OCI-LY3 (cell line): ENCODE results near the gene SH3GL1.

Source experiments
- H2AFZ ChIP-seq: fragments of 200-600, 300-600 bp; shearing (Covaris generic); 2 replicates; pipeline ENCODE4 v1.6.0; 2014; ENCODE audit warnings: antibody characterized with exemption, low read depth, low read length
- H3K27ac ChIP-seq: fragments of 200-600, 300-600 bp; sonication (generic); 2 replicates; pipeline ENCODE4 v1.5.1; 2014; ENCODE audit warnings: mild to moderate bottlenecking, low read length, moderate library complexity, mixed read lengths
- H3K27me3 ChIP-seq: fragments of 200-600, 300-600 bp; sonication (generic); 2 replicates; pipeline ENCODE4 v1.6.1; 2014; ENCODE audit warnings: low read depth, low read length, mixed read lengths
- H3K36me3 ChIP-seq: fragments of 200-600, 300-600 bp; sonication (generic); replicated peaks from 2 replicates; pipeline ENCODE3; 2014; ENCODE audit warnings: low read depth, low read length, mixed read lengths
- H3K4me1 ChIP-seq: fragments of 300-600, 200-600 bp; sonication (generic); 2 replicates; pipeline ENCODE4 v1.6.1; 2014; ENCODE audit warnings: low read length, mixed read lengths
- H3K4me2 ChIP-seq: fragments of 200-600, 300-600 bp; sonication (generic); 2 replicates; pipeline ENCODE4 v1.6.1; 2014; ENCODE audit warnings: low read length, mixed read lengths
- H3K4me3 ChIP-seq: fragments of 300-600, 200-600 bp; sonication (generic); 2 replicates; pipeline ENCODE4 v1.5.1; 2014; ENCODE audit warnings: antibody characterized with exemption, mild to moderate bottlenecking, low read length, moderate library complexity
- H3K79me2 ChIP-seq: fragments of 300-600, 200-600 bp; shearing (Covaris generic); 2 replicates; pipeline ENCODE4 v1.6.1; 2014; ENCODE audit warnings: mild to moderate bottlenecking, low read length, mixed read lengths
- H3K9ac ChIP-seq: fragments of 300-600, 200-600 bp; shearing (Covaris generic); 2 replicates; pipeline ENCODE4 v1.6.0; 2014; ENCODE audit warnings: mild to moderate bottlenecking, low read length, moderate library complexity
- H3K9me3 ChIP-seq: fragments of 200-600, 300-600 bp; shearing (Covaris generic); 2 replicates; pipeline ENCODE4 v1.6.1; 2014; ENCODE audit warnings: low read length, mixed read lengths; ENCODE audit not compliant: insufficient read depth
- H4K20me1 ChIP-seq: fragments of 200-600, 300-600 bp; sonication (generic); 2 replicates; pipeline ENCODE4 v1.6.1; 2016; ENCODE audit warnings: low read length, mixed read lengths; ENCODE audit not compliant: insufficient read depth
- EZH2phosphoT487 ChIP-seq: fragments of 200-600 bp; shearing (Covaris generic); IDR thresholded peaks from 2 replicates; pipeline ENCODE4 v1.6.1; 2018; ENCODE audit warnings: antibody characterized with exemption, mixed run types, low read depth
- TF ChIP-seq, protein P1 (sequence below): fragments of 200-600, 300-600 bp; sonication (generic); IDR thresholded peaks from 2 replicates; pipeline ENCODE4 v1.5.1; 2014; ENCODE audit warnings: antibody characterized with exemption, low read length, low read depth

Gene SH3GL1

GRCh38 chr19:4372165-4373012, 28.0 kb downstream of the SH3GL1 start:
- TF ChIP-seq, protein P1, sequence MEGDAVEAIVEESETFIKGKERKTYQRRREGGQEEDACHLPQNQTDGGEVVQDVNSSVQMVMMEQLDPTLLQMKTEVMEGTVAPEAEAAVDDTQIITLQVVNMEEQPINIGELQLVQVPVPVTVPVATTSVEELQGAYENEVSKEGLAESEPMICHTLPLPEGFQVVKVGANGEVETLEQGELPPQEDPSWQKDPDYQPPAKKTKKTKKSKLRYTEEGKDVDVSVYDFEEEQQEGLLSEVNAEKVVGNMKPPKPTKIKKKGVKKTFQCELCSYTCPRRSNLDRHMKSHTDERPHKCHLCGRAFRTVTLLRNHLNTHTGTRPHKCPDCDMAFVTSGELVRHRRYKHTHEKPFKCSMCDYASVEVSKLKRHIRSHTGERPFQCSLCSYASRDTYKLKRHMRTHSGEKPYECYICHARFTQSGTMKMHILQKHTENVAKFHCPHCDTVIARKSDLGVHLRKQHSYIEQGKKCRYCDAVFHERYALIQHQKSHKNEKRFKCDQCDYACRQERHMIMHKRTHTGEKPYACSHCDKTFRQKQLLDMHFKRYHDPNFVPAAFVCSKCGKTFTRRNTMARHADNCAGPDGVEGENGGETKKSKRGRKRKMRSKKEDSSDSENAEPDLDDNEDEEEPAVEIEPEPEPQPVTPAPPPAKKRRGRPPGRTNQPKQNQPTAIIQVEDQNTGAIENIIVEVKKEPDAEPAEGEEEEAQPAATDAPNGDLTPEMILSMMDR: no peak
- TF ChIP-seq EZH2phosphoT487: no peak
- Histone ChIP-seq H3K9ac (no peak overlapping the region), H2AFZ (no peak overlapping the region), H3K79me2 (peaks cover 87% of the 10 kb centered on the region), H3K4me2 (no peak overlapping the region), H3K36me3 (peaks cover 4% of the 10 kb centered on the region), H4K20me1 (peaks cover 52% of the 10 kb centered on the region), H3K27ac (no peak overlapping the region), H3K4me3 (no peak overlapping the region), H3K9me3 (no peaks in the 10 kb centered on the region), H3K4me1 (peaks cover 66% of the 10 kb centered on the region), H3K27me3 (no peaks in the 10 kb centered on the region)

- Histone ChIP-seq H3K36me3 (peaks cover 4% of the 10 kb centered on the region), H3K4me3 (no peak overlapping the region), H3K79me2 (peaks cover 78% of the 10 kb centered on the region), H3K27ac (no peak overlapping the region), H3K9me3 (no peaks in the 10 kb centered on the region), H3K4me2 (peak overlapping the region; percentile 100), H4K20me1 (peaks cover 43% of the 10 kb centered on the region), H2AFZ (no peak overlapping the region), H3K27me3 (no peaks in the 10 kb centered on the region), H3K4me1 (peaks cover 59% of the 10 kb centered on the region), H3K9ac (no peak overlapping the region; the same call in 1 of the 2 replicates)
- TF ChIP-seq EZH2phosphoT487: no peak
Observed at GRCh38 chr19:4371247-4372164, 28.8 kb downstream of the SH3GL1 start.

GRCh38 chr19:4370418-4371041, 29.8 kb downstream of the SH3GL1 start:
- Histone ChIP-seq H3K79me2 (peaks cover 69% of the 10 kb centered on the region), H3K4me3 (peak overlapping the region; percentile 77), H3K36me3 (peaks cover 8% of the 10 kb centered on the region), H3K9me3 (no peaks in the 10 kb centered on the region), H2AFZ (no peak overlapping the region), H4K20me1 (peaks cover 33% of the 10 kb centered on the region), H3K27ac (peak overlapping the region; percentile 90), H3K9ac (peak overlapping the region; percentile 91), H3K4me2 (peak overlapping the region; percentile 100), H3K4me1 (peaks cover 50% of the 10 kb centered on the region), H3K27me3 (no peaks in the 10 kb centered on the region)
- TF ChIP-seq, protein P1: no peak
- no peak for TF ChIP-seq EZH2phosphoT487

DNA sequence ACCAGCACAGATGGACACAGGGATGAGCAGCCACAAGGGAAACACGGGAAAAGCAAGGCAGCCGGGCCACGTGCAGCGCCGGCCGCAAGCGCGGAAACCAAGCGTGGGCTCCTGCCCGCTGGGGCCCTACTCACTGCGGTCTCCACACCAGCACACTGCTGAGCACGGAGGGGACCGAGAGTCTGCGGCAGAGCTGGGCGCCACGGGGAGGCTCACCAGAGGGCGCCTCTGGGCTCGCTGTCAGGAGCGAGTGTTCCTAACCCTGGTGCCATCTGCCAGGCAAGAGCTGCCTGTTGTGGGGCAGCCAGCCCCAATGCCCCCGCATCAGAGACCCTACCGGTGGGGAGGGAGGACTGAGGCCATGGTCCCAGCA, 30.5 kb downstream of the SH3GL1 start:
- TF ChIP-seq, protein P1: peak; percentile 74
- TF ChIP-seq EZH2phosphoT487: no peak
- H3K79me2 ChIP-seq: peaks cover 62% of the 10 kb centered on the region
- peak overlapping the region; percentile 90 for H3K27ac ChIP-seq
- H3K9ac ChIP-seq: peak overlapping the region; percentile 91
- H3K4me2 ChIP-seq: peak overlapping the region; percentile 100
- peak overlapping the region; percentile 77 for H3K4me3 ChIP-seq
- peaks cover 27% of the 10 kb centered on the region for H4K20me1 ChIP-seq
- H2AFZ ChIP-seq: no peak overlapping the region
- H3K9me3 ChIP-seq: no peaks in the 10 kb centered on the region
- no peaks in the 10 kb centered on the region for H3K27me3 ChIP-seq
- peaks cover 8% of the 10 kb centered on the region for H3K36me3 ChIP-seq
- H3K4me1 ChIP-seq: peaks cover 43% of the 10 kb centered on the region
